Medulla oblongata (tissue), 1 donor: Measurements from ENCODE around the gene PRLR.
"Not testable (repeated sequence)": the region's sequence is repeated elsewhere in the genome, so short reads cannot be mapped to it uniquely, and the experiment has no call there.

Experiments used
- DNase-seq: peaks from one replicate; pipeline ENCODE4 v3.0.0-alpha.2; 2015; ENCODE audit errors: extremely low spot score

The PRLR gene

DNA sequence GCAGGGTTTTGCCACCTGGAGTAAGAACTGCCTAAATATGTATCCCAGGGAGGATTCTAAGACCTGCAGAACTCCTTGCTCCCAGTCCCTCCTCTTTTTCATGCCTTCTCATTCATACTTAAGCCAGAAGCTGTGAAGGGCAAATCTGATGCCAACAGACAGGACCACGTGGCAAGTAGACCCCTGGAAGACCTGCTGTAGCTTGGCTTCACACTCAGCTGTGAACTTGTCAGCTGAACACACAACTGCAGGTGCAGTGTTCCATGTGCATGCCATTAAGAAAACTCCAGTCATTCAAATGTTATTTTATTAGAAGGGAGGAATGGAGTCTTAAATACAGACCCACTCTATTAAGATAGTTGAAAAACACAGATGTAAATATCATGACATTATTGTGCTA is 103.3 kb downstream of the PRLR start:
- no peak for DNase-seq

DNA sequence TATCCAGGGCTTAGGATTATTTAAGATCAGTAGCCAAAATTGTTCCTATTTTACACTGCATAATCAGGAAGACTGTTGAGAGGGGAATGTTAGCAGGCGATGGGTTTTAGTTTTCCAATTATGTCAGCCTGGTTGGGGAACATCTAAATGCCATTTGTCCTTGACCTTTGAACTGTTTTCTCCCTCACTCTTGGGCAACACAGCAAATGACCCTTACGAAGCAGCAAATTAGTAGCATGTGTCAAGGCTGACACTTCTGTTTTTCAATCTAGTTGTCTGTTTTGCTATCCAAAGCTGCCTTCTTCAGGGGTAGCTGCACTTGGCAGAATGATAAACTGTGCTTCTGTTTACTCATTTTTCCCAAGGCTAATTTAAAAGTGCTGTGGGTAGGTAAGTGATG is 104.5 kb downstream of the PRLR start:
- DNase-seq = no peak

DNA sequence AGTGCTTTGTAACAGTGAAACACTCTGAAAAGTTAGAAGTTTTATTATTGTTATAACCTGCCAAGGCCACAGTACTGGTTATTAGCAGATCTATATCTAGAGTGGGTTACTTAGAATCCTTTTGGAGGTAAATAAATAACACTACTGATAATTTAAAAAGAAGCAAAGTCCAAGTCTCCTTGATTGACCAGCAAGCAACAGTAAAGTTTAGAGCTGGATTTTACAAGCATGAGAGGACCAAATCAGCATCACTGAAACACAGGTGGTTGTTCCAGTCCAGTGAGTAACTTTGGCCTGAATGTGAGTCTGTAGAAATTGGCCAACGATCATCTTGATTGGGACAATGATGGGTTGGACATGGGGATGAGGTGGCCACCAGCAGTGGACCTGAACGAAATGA is 105.4 kb downstream of the PRLR start:
- no peak for DNase-seq

DNA sequence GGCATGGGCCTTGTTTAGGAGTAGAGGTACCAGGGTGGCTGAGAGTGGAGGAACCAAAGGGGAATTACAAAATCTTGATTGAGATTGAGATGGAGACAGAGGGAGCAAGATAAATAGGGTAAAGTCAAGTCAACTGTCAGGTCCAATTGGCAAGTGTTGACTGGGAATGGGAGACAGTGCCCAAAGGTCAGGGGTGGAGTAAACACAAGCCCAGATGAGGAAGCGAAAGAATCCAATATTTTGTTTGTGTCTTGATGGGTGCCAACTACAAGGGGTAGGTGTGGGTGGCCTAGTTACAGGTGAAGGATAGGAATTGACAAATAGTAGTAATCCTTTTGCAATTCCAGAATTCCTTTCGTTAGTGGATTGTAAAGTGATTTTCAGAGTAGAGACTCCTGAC is 107.5 kb downstream of the PRLR start:
- DNase-seq = no peak

DNA sequence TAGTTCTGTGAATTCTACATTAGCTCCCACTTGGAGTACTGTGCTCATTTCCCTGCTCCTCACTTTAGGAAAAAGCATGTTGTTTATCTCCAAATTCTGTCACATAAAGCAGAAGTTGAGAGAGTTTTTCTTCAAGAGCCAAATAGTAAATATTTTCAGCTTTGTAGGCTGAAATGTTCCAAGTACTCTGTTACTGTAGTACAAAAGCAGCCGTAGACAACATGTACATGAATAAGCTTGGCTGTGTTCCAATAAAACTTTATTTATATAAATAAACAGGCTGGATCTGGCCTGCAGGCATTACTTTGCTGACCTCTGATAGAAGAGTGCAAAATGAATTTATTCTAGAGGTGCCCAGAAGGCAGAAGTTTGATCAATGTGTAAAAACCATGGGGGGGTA is 109.6 kb downstream of the PRLR start:
- no peak for DNase-seq

DNA sequence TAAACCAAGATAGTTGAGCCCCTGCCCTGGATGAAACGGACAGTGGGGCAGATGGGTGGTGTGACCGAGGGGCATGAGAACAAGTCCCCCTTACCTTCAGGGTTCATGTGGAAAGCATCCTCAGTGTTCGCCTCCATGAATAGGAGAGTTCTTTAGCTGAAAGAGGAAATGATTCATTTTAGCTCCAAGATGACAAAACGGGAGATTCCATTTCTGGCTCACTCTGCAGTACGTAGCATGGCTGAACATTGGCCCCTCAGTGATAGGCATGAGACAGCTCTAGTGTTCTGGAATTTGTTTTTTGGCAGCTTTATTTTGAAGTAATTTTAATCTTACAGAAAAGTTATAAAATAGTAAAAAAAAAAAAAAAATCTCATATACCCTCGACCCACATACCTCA is 112.3 kb downstream of the PRLR start:
- DNase-seq = no peak

DNA sequence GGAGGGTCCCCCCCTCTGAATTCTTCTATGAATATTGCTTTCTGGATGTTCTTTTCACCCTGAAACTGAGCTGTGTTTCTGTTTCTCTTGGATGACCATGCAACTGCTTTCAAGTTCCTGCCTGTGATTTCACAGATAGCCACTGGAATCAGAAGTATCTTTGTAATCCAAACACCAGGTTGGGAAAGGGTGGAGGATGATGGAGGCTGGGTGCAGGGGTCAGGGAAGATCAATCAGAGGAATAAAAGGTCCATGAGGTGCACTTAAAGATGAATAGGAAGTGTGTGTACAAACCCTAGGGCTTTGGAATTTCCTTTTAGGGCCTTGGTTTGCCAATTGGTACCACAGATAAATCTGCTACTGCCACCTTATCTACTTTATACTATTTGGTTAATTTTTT is 114.4 kb downstream of the PRLR start:
- DNase-seq = no peak

DNA sequence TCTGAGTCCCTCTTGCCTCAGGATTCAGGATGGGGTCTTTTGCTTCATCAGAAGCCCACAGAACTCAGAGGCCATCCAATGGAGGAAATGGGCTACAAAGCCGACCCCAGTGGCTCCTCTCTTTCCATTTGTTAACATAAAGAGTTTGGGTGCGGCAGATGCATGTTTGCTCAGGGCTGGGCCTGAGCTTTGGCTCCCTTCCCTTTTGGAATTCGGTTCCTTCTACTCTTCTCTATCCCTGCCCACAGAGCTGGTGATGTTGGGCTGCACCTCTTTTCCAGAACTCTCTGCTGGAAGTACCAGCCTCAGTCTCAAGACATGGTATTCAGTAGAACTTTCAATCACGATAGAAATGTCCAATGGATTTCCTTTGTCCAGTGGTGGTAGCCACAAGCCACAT is 115.6 kb downstream of the PRLR start:
- DNase-seq = no peak

DNA sequence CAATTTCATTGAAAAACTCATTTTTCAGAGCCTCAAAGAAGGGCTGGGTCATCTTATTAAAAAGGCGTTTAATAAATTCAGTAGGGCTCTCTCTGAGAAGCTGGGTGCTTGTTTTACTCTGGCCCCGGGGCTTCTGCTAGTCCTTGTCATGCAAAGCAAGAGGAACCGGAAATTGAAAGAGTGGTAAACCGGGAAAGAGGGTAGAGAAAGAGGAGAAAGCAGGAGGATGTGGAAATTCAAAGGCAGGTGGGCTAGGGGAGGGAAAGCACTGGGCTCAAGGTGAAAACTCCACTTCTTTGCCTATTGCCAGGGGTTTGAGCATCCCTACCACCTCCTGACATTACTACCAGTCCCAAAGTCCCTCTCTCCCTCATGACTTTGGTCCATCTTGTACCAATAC is 118.0 kb downstream of the PRLR start:
- DNase-seq = no peak

DNA sequence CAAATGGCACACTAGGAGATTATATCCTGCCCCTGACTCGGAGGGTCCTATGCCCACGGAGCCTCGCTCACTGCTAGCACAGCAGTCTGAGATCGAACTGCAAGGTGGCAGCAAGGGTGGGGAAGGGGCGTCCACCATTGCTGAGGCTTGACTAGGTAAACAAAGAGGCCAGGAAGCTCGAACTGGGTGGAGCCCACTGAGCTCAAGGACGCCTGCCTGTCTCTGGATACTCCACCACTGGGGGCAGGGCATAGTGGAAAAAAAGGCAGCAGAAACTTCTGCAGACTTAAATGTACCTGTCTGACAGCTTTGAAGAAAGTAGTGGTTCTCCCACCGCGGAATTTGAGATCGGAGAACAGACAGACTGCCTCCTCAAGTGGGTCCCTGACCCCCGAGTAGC is 125.7 kb downstream of the PRLR start:
- DNase-seq = not testable (repeated sequence)

DNA sequence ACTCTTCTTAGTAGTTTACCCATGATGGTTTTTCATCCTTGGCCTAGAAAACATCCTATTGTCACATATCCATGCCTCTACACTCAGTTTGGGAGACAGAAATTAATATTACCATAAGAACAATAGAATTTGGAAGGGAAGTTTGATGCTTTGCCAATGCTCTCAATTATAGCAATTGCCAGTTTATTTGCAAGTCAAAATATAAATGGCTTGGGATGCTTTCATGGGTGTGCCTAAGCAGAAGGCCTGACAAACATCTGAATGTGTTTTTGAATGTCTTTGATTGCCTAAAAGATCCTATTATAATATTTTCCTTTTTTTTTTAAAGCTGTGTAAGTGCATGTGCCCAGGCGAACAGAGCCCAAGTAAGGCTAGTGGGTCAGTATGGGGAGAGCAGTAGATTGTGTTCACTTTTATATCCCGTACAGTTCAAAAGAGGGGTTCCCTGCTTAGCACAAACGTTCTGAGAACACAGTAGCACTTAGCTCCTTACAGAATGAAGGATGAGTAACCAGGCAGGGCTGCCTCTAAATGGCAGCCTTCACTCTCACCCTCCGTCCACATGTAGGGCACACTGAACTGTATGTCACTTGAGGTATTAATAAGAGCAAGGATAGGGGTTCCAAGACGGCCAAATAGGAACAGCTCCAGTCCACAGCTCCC is 126.5 kb downstream of the PRLR start:
- DNase-seq = no peak

DNA sequence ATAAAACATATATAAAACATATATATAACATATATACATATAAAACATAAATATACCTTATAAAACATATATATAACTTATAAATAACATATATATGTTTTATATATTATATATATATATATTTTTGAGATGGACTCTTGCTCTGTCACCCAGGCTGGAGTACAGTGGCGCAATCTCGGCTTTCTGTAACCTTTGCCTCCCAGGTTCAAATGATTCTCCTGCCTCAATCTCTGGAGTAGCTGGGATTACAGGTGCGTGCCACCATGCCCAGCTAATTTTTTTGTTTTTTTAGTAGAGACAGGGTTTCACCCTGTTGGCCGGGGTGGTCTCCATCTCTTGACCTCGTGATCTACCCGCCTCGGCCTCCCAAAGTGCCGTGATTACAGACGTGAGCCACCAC is 128.6 kb downstream of the PRLR start:
- DNase-seq = not testable (repeated sequence)

DNA sequence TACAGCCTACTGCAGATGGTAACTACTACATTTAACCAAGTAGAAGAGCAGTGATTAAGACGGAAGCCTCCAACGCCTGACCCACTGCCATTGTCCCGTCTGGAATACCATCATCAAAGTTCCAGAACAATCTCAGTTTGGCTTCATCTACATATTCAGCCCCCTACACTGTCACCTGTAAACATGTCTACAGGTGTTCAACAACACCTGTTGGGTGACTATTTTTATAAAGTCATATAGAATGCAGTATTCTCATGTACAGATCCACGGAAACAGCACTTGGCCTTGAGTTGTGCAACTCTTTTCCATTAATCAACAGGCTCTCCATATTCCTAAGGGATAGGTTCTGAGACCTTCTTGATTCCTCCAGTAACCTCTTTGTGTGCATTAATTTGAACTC is 129.3 kb downstream of the PRLR start:
- no peak for DNase-seq

DNA sequence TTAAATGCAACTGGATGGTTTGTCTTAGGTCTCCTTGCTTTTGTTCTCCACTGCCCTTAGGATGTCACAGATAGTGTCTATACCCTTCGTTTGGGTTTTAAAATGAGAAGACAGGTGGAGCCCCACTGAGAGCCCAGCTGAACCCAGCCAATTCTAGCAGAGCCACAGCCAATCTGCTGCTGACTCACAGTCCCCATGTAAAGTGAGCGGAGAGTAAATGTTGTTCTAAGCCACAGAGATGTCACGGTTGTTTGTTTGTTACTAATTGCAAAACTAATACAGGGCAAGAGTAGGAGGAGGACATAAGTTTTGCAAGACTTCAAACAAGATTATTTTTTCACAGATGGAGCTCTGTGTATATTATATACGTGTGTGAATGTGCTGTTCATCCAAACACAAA is 132.1 kb downstream of the PRLR start:
- no peak for DNase-seq

DNA sequence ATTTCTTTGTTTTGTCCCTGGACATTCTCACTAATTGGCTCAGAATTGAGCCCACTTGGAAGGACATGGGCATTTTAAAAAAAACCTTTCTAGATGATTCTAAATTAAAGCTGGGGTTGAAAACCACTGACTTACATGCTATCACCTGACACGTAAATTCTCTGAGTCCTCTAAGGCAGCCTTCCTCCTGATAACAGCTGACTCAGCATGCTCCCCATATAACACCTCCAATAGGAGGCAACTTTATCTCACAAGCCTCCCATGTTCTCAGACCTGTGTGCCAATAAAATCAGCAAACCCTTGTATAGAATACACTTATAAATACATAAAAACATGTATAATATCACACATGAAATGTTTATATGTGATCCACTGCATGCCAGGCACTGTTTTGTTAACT is 133.4 kb downstream of the PRLR start:
- DNase-seq = no peak

DNA sequence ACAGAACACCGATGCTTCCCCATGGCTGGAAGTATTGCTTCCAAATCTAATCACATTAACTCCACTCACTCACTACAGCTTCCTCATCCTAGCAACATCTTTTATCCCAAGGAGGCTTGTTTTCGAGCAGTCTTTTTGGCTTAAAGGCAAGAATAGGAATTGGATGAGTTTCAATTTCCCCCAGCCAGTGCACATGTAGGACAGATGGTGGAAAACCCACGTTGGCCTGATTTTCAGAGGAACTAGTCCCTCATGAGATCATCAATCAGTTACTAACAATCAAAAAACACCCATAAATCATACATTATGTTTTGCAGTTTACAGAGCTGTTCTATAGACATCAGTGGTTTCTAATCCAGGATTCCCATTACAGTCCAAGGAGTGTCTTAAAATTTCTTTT is 134.1 kb downstream of the PRLR start:
- no peak for DNase-seq

DNA sequence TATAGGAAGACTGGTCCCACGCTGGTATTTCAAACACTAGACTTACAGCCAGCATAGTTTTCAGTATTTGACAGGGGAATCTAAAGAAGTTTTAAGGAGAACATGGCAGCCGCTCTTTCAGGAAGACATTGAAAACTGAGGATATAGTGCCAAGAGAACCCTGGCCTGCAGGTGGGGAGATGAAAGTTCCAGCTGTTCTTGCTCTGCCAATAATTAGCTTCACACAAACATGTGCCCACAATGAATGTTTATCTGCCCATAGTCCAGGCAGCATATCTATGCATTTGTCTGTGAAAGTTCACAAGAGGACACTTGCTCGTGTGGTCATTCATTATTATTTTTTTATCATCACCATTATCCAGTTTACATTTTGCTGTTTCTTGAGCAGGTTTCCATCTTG is 134.9 kb downstream of the PRLR start:
- no peak for DNase-seq

DNA sequence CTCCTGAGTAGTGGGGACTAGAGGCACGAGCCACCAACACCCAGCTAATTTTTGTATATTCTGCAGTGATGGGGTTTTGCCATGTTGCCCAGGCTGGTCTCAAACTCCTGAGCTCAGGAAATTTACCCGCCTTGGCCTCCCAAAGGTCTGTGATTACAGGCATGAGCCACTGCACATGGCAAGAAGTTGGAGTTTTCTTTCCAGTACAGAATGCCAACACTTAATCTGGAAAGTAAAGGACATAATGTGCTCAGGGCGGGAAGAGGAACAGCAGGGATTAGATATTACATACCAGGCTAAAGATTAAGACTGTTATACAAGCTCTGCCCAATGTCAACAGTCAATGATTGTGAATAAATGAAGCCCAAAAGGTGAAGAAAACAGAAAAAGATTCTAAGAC is 135.3 kb downstream of the PRLR start:
- DNase-seq = no peak

DNA sequence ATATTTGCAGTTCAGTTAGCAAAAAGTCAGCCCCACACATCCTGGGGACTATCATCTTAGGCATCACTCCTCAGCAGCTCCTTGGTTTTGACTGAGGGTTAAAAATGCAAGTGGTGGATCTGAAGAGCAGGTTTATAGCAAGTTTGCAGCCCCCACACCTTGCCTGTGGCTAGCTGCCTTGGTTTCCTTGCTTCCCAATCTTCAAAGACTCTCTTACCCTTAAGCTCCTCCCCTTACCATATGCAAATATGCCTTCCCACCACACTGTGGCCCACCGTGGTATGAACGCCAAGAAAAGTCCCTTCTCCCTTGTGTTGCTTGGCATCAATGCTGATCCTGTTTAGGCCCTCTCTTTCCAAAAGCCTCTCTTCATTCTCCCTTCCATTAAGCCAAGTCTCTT is 137.6 kb downstream of the PRLR start:
- no peak for DNase-seq

DNA sequence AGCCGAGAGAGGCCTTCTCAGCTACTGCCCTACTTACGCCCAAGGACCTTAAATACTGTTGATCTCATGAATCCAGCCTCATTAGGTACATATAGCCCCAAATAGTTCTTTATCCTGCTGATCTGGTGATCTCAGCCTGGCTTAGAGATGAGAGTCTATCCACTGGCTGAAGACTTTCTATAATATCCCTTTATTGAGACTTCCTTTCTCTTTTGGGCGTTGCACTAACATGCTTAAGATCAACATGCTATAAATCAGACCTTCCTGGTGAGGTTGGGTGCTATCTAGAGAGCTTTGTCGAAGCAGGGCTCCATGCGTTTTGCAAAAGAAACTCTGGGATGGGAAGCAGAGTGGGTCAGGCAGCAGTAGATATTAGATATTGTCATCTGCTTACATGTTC is 138.6 kb downstream of the PRLR start:
- no peak for DNase-seq

DNA sequence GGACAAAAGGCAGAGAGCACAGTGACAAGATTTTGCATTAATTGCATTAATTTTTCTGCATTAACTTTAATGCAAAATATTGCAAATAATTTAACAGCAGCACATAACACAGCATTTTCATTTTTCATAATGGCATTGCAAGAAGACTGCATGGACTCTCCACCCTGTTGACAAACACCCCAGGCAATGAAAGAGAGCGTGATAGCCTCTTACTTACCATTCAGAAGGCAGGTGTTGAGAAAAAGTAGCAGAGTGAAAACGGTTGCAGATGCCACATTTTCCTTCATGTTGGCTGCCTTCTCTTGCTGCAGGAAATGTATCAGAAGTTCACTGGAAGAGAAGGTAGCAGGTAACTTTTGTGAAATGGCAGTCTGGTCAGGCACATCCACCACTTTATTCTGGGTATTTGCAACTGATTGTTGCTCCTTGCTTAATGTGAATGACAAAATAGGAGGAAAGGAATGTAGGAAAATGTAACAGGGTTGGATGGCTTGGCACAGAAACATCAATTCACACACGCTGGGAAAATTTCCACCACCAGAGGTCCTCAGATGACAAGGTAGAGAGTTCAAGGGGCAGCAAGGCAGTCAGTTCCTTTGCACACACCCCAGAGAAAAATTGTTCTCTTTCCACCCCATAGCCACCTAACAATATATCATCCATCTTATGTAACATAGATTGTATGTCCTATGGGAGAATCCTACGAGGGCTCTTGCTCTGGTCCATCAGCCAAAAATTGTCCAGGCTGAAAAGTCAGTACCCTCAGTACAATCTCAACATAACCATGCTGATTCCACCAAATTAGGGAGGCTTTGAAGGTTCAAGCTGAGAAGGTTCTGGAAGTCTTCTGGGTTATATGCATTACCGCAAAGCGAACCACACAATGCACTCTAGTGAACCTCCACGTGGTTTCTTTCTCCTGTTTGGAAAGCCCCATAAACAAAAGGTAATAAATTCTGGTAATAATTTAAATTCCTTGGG is 140.7 kb downstream of the PRLR start:
- peak; percentile 70 for DNase-seq

DNA sequence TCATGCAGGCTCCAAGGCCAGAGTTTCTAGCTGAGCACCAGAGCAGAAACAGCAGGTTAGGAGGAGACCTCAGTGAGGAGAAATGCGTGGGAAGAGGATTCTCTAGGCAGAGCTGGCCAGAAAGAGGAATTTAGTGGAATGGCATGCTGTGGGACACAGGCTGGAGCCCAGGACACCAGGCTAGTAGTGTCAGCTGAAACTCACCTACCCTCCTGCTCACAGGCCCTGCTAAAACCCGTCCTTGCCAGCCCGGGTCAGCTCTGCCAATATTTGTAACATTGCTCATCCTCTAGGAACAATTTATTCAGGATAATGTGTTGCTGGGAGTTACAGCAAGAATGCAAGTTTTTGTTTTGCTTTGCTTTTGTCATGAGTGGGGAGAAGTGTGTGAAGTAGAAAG is 142.3 kb downstream of the PRLR start:
- DNase-seq = no peak

DNA sequence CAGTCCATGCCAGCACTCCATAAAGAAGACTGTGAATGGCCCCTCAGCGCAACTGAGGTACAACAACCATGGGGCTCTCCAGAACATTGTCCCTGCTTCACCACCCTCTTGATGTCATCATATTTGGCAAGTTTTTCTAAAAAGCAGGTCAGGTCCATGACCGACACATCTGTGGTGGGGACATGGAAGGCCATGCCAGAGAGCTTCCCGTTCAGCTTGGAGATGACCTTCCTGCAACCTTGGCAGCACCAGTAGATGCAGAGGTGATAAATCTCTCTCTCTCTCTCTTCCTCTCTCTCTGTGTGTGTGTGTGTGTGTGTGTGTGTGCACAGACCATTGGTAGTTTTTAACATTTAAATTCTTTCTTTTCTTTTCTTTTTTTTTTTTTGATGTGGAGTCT is 147.1 kb downstream of the PRLR start:
- DNase-seq = no peak
